HCT116 (cell line): ENCODE measurements around the gene TRIM63.

Experiments
- CEBPB ChIP-seq: IDR thresholded peaks from 2 replicates; pipeline ENCODE4 v1.6.1; 2012; ENCODE audit warnings: low read depth
- EZH2phosphoT487 ChIP-seq: fragments of 200-600 bp; IDR thresholded peaks from 2 replicates; pipeline ENCODE4 v1.6.1; 2018; ENCODE audit warnings: antibody characterized with exemption, borderline replicate concordance
- MAX ChIP-seq: IDR thresholded peaks from 2 replicates; pipeline ENCODE4 v1.6.1; 2012
- TCF7L2 ChIP-seq: IDR thresholded peaks from 2 replicates; pipeline ENCODE4 v1.7.0; 2011; ENCODE audit warnings: borderline replicate concordance, inconsistent platforms; ENCODE audit not compliant: insufficient read depth, insufficient read length; ENCODE audit errors: extremely low read depth
- TF ChIP-seq, protein P1 (sequence below), 3 experiments: fragments of 200-600 bp in 1 of 3; sonication (generic) in 1 of 3; IDR thresholded peaks in 2 of 3; conservative IDR thresholded peaks in 1 of 3; 2 replicates each; pipeline ENCODE4 v1.5.1; 2012 to 2017; ENCODE audit warnings: low read depth in 2 of 3, low read length in 2 of 3, antibody characterized with exemption in 1 of 3, borderline replicate concordance in 1 of 3, control low read depth in 1 of 3, mild to moderate bottlenecking in 1 of 3, mixed read lengths in 1 of 3, mixed run types in 1 of 3, moderate library complexity in 1 of 3; ENCODE audit not compliant: insufficient read depth in 1 of 3
- TF ChIP-seq, protein P2 (sequence below): IDR thresholded peaks from 2 replicates; pipeline ENCODE4 v1.6.1; 2012; ENCODE audit warnings: low read depth

GRCh38 chr1:26009796-26010447 is 57.5 kb downstream of the TRIM63 start:
- TF ChIP-seq EZH2phosphoT487 (no peak), MAX (no peak), CEBPB (no peak), TCF7L2 (no peak)
- TF ChIP-seq, protein P1, sequence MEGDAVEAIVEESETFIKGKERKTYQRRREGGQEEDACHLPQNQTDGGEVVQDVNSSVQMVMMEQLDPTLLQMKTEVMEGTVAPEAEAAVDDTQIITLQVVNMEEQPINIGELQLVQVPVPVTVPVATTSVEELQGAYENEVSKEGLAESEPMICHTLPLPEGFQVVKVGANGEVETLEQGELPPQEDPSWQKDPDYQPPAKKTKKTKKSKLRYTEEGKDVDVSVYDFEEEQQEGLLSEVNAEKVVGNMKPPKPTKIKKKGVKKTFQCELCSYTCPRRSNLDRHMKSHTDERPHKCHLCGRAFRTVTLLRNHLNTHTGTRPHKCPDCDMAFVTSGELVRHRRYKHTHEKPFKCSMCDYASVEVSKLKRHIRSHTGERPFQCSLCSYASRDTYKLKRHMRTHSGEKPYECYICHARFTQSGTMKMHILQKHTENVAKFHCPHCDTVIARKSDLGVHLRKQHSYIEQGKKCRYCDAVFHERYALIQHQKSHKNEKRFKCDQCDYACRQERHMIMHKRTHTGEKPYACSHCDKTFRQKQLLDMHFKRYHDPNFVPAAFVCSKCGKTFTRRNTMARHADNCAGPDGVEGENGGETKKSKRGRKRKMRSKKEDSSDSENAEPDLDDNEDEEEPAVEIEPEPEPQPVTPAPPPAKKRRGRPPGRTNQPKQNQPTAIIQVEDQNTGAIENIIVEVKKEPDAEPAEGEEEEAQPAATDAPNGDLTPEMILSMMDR (IDR thresholded peaks at IDR 0.05 in 2 of 3, conservative IDR thresholded peaks at IDR 0.05 in 1 of 3; ENCODE audit: borderline replicate concordance in 1 of 3, insufficient read depth in 1 of 3, low read depth in 2 of 3, low read length in 2 of 3), result peak; percentile 13 to 34 (median 18); a peak in 1 of 6 replicates
- TF ChIP-seq, protein P2, sequence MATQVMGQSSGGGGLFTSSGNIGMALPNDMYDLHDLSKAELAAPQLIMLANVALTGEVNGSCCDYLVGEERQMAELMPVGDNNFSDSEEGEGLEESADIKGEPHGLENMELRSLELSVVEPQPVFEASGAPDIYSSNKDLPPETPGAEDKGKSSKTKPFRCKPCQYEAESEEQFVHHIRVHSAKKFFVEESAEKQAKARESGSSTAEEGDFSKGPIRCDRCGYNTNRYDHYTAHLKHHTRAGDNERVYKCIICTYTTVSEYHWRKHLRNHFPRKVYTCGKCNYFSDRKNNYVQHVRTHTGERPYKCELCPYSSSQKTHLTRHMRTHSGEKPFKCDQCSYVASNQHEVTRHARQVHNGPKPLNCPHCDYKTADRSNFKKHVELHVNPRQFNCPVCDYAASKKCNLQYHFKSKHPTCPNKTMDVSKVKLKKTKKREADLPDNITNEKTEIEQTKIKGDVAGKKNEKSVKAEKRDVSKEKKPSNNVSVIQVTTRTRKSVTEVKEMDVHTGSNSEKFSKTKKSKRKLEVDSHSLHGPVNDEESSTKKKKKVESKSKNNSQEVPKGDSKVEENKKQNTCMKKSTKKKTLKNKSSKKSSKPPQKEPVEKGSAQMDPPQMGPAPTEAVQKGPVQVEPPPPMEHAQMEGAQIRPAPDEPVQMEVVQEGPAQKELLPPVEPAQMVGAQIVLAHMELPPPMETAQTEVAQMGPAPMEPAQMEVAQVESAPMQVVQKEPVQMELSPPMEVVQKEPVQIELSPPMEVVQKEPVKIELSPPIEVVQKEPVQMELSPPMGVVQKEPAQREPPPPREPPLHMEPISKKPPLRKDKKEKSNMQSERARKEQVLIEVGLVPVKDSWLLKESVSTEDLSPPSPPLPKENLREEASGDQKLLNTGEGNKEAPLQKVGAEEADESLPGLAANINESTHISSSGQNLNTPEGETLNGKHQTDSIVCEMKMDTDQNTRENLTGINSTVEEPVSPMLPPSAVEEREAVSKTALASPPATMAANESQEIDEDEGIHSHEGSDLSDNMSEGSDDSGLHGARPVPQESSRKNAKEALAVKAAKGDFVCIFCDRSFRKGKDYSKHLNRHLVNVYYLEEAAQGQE, result no peak
